Left cardiac atrium (tissue), 4 donors: Measurements from ENCODE around the gene TTC19. TPM values are rescaled to one million over a fixed set of nuclear protein-coding genes. Genes with fewer than 3 reads are reported as not detected.
A peak's percentile ranks its signal among the peaks of the same experiment; 100 is the strongest.
"Not testable (repeated sequence)": the region's sequence is repeated elsewhere in the genome, so short reads cannot be mapped to it uniquely, and the experiment has no call there.

Experiments
- ATAC-seq, 2 donors: fragments of 200-7000 bp; cut with Tn5 transposase; one replicate each; pipeline ENCODE4 v1.9.1; 2020; ENCODE audit warnings: mild to moderate bottlenecking in 2 of 2, moderate library complexity in 2 of 2
- DNase-seq: peaks from one replicate; pipeline ENCODE4 v3.0.0-alpha.2; 2020
- intact Hi-C, 2 donors: fragments of 100-400 bp; cut with DNase I; formaldehyde crosslinking; loops; one replicate each; pipeline versions ENCODE4 v1.14.1 to v1.15.1; 2022 to 2023
- total RNA-seq, 2 donors: library from RNA; stranded (reverse); fragmentation: NEBNext Ultra II Directional; extraction: Animal tissue kit (Norgen Biotek cat#: 25700); gene quantifications; one replicate each; pipeline ENCODE4 v1.2.1, GENCODE V29; 2021
- donor health status: DM: no; HTN: yes; CAD: no.
- donor health status: DM: no; HTN: yes; CAD: no; lungs with severe emphysema.
- donor health status: DM: yes; HTN: yes; CAD: no.
- donor health status: Dilated cardiomyopathy.

Gene TTC19
- total RNA-seq, 2 donors from 2014 or later, result 22.1 to 39.6 TPM

GRCh38 chr17:15971098-15971678, 28.4 kb upstream of the TTC19 start:
- intact Hi-C loops, result no loop called here
- ATAC-seq (no peak), DNase-seq (no peak)

GRCh38 chr17:15971882-15972281, 27.7 kb upstream of the TTC19 start:
- no peak for ATAC-seq
- DNase-seq, result no peak
- intact Hi-C loops, result no loop called here

GRCh38 chr17:15972497-15972951, 27.1 kb upstream of the TTC19 start:
- intact Hi-C loops, result no loop called here
- ATAC-seq (no peak), DNase-seq (no peak)

GRCh38 chr17:15973016-15973415, 26.6 kb upstream of the TTC19 start:
- no peak for ATAC-seq
- intact Hi-C loops, result no loop called here
- no peak for DNase-seq

- intact Hi-C loops, result no loop called here
- no peak for ATAC-seq
- DNase-seq, result no peak
These were observed 25.8 kb upstream of the TTC19 start for GRCh38 chr17:15973834-15974233.

GRCh38 chr17:15977894-15978293, 21.7 kb upstream of the TTC19 start:
- DNase-seq, result no peak
- no peak for ATAC-seq
- intact Hi-C loops, result no loop called here

GRCh38 chr17:15978606-15979005, 21.0 kb upstream of the TTC19 start:
- intact Hi-C loops, result no loop called here
- DNase-seq (no peak), ATAC-seq (no peak)

- intact Hi-C loops, ATAC-seq, DNase-seq: not testable (repeated sequence)
These were observed 20.6 kb upstream of the TTC19 start for GRCh38 chr17:15979013-15979412.

- ATAC-seq (no peak), DNase-seq (no peak)
- intact Hi-C loops, result no loop called here
These were observed 18.4 kb upstream of the TTC19 start for GRCh38 chr17:15981208-15981607.

- no peak for ATAC-seq
- intact Hi-C loops, result no loop called here
- no peak for DNase-seq
These were observed 17.7 kb upstream of the TTC19 start for GRCh38 chr17:15981646-15982580.

GRCh38 chr17:15996322-15996721, 3.3 kb upstream of the TTC19 start:
- no peak for ATAC-seq
- no peak for DNase-seq
- intact Hi-C loops, result loop anchor here in 1 of 2 donors (5.0 kb wide), 1 partner anchor 169 kb away; no protein-coding TSS in a partner anchor

GRCh38 chr17:15998031-15998562, 1.5 kb upstream of the TTC19 start:
- intact Hi-C loops, result loop anchor here in 1 of 2 donors (5.0 kb wide), 1 partner anchor 171 kb away; no protein-coding TSS in a partner anchor
- no peak for DNase-seq
- no peak for ATAC-seq

- DNase-seq (peak; percentile 48), ATAC-seq (peak; percentile 42 to 54)
- intact Hi-C loops, result loop anchor here in 1 of 2 donors (5.0 kb wide), 1 partner anchor 173 kb away; no protein-coding TSS in a partner anchor
These were observed 577 bp downstream of the TTC19 start for GRCh38 chr17:15999974-16000827.

- ATAC-seq, result no peak
- intact Hi-C loops, result no loop called here
- no peak for DNase-seq
These were observed 1.7 kb downstream of the TTC19 start for GRCh38 chr17:16001226-16001897.

GRCh38 chr17:16002708-16003260, 3.2 kb downstream of the TTC19 start:
- DNase-seq (no peak), ATAC-seq (no peak)
- intact Hi-C loops, result no loop called here

GRCh38 chr17:16003841-16004240, 4.2 kb downstream of the TTC19 start:
- DNase-seq (no peak), ATAC-seq (no peak)
- intact Hi-C loops, result no loop called here

GRCh38 chr17:16005636-16006035, 6.0 kb downstream of the TTC19 start:
- ATAC-seq (no peak), DNase-seq (no peak)
- intact Hi-C loops, result no loop called here

- intact Hi-C loops, result no loop called here
- DNase-seq (no peak), ATAC-seq (peak in 1 of 2 donors; percentile 20)
These were observed 7.8 kb downstream of the TTC19 start for GRCh38 chr17:16007439-16007838.
